Measurements from ENCODE around the gene DCLK3. TPM values are rescaled to one million over a fixed set of nuclear protein-coding genes. Genes with fewer than 3 reads are reported as not detected.
A peak's percentile ranks its signal among the peaks of the same experiment; 100 is the strongest.

DCLK3 gene
- total and polyA plus RNA-seq, 10 of the 15 experiments (the other 5 are each of a cell fraction or from before 2014, with no cell fraction given) = not detected

GRCh38 chr3:36679384-36680200, 84.8 kb downstream of the DCLK3 start:
- no TSS peak for BruUV-seq (replicated peaks)
- ChIA-PET POLR2A (no interaction called here), SMC1A (ENCODE audit: uncharacterized antibody, unreplicated experiment) (no interaction called here), CTCF (no interaction called here), RAD21 (ENCODE audit: unreplicated experiment) (no interaction called here)
- Histone ChIP-seq H3K4me3 (no peak overlapping the region), H3K4me1 (ENCODE audit: control insufficient read depth, insufficient read depth, low read length) (0 out of 2 replicates have a peak, but pooled peaks cover 2% of the 10 kb centered on the region), H2AFZ (ENCODE audit: control insufficient read depth, low read depth, low read length) (no peak overlapping the region), H3K9me3 (replicated peaks; ENCODE audit: control insufficient read depth, insufficient read depth, low read length) (peaks cover 10% of the 10 kb centered on the region; the same call in 2 of the 3 replicates), H4K20me1 (ENCODE audit: control insufficient read depth, insufficient read depth) (no peaks in the 10 kb centered on the region), H3K79me2 (ENCODE audit: control insufficient read depth, insufficient read depth, low read length) (no peaks in the 10 kb centered on the region), H3K27ac (ENCODE audit: control insufficient read depth, insufficient read depth) (no peak overlapping the region), H3K4me2 (ENCODE audit: control insufficient read depth, insufficient read depth) (no peak overlapping the region), H3K36me3 (ENCODE audit: control insufficient read depth in 2 of 2, insufficient read depth in 2 of 2, low read length in 1 of 2) (no peaks in the 10 kb centered on the region), H3K27me3 (replicated peaks in 1 of 2; ENCODE audit: control insufficient read depth in 2 of 2, insufficient read depth in 2 of 2, low read length in 1 of 2) (no peaks in the 10 kb centered on the region), H3K9ac (ENCODE audit: control insufficient read depth, insufficient read depth, low read length) (no peak overlapping the region)
- ATAC-seq (peak; percentile 67), FAIRE-seq (no peak), DNase-seq (ENCODE audit: low read depth, low spot score) (no peak)
- TF ChIP-seq JUNB (IDR thresholded peaks at IDR 0.05) = peak; percentile 35
- no peak for TF ChIP-seq SMAD1 (IDR thresholded peaks at IDR 0.05; ENCODE audit: low read depth, partially characterized antibody)
- no peak for TF ChIP-seq GATAD2B (conservative IDR thresholded peaks at IDR 0.05; ENCODE audit: low read depth)
- in situ Hi-C loops (cut with MboI) (no loop called here), intact Hi-C loops (cut with micrococcal nuclease; ENCODE audit: unreplicated experiment) (no loop called here)
- 0% methylated on average over 1 of the region's 1 CpG for WGBS (ENCODE audit: insufficient coverage, insufficient replicate concordance, low lambda C conversion rate, missing lambda C conversion rate)

GRCh38 chr3:36678216-36679013, 85.9 kb downstream of the DCLK3 start:
- ATAC-seq = no peak
- Histone ChIP-seq H3K4me2 (ENCODE audit: control insufficient read depth, insufficient read depth) (no peak overlapping the region), H3K79me2 (ENCODE audit: control insufficient read depth, insufficient read depth, low read length) (no peaks in the 10 kb centered on the region), H3K9me3 (replicated peaks; ENCODE audit: control insufficient read depth, insufficient read depth, low read length) (peaks cover 10% of the 10 kb centered on the region; the same call in 2 of the 3 replicates), H3K27me3 (replicated peaks in 1 of 2; ENCODE audit: control insufficient read depth in 2 of 2, insufficient read depth in 2 of 2, low read length in 1 of 2) (no peaks in the 10 kb centered on the region), H4K20me1 (ENCODE audit: control insufficient read depth, insufficient read depth) (no peaks in the 10 kb centered on the region), H3K4me1 (ENCODE audit: control insufficient read depth, insufficient read depth, low read length) (0 out of 2 replicates have a peak, but pooled peaks cover 2% of the 10 kb centered on the region), H2AFZ (ENCODE audit: control insufficient read depth, low read depth, low read length) (no peak overlapping the region), H3K4me3 (no peak overlapping the region), H3K36me3 (ENCODE audit: control insufficient read depth in 2 of 2, insufficient read depth in 2 of 2, low read length in 1 of 2) (no peaks in the 10 kb centered on the region), H3K9ac (ENCODE audit: control insufficient read depth, insufficient read depth, low read length) (no peak overlapping the region), H3K27ac (ENCODE audit: control insufficient read depth, insufficient read depth) (no peak overlapping the region)
- BruUV-seq (replicated peaks) = no TSS peak
- ChIA-PET CTCF (no interaction called here), SMC1A (ENCODE audit: uncharacterized antibody, unreplicated experiment) (no interaction called here), RAD21 (ENCODE audit: unreplicated experiment) (no interaction called here), POLR2A (no interaction called here)
- 45% methylated on average over 2 of the region's 2 CpGs for WGBS (ENCODE audit: insufficient coverage, insufficient replicate concordance, low lambda C conversion rate, missing lambda C conversion rate)
- in situ Hi-C loops (cut with MboI) (no loop called here), intact Hi-C loops (cut with micrococcal nuclease; ENCODE audit: unreplicated experiment) (no loop called here)
- DNase-seq (ENCODE audit: low read depth, low spot score) = no peak
- FAIRE-seq = no peak
- no peak for TF ChIP-seq HCFC1 (IDR thresholded peaks at IDR 0.05; ENCODE audit: low read length)
- no peak for TF ChIP-seq IRF3 (IDR thresholded peaks at IDR 0.05)
- no peak for TF ChIP-seq BHLHE40 (IDR thresholded peaks at IDR 0.05; ENCODE audit: borderline replicate concordance in 1 of 2, low read depth in 2 of 2, low read length in 1 of 2)
- no peak for TF ChIP-seq RAD21 (IDR thresholded peaks at IDR 0.05; ENCODE audit: insufficient read depth, low read depth, low read length)
- no peak for TF ChIP-seq MYB (IDR thresholded peaks at IDR 0.05; ENCODE audit: borderline replicate concordance, low read depth, low read length)
- TF ChIP-seq MTA3 (IDR thresholded peaks at IDR 0.05; ENCODE audit: borderline replicate concordance, low read length) = no peak
- no peak for TF ChIP-seq NFYB (IDR thresholded peaks at IDR 0.05; ENCODE audit: insufficient read depth, low read depth, low read length)
- no peak for TF ChIP-seq RELA (IDR thresholded peaks at IDR 0.05; ENCODE audit: borderline replicate concordance, partially characterized antibody)
- TF ChIP-seq MTA2 (IDR thresholded peaks at IDR 0.05; ENCODE audit: low read depth) = no peak
- no peak for TF ChIP-seq CHD1 (IDR thresholded peaks at IDR 0.05; ENCODE audit: low read depth, low read length)
- TF ChIP-seq SP1 (IDR thresholded peaks at IDR 0.05; ENCODE audit: low read depth, low read length) = no peak
- no peak for TF ChIP-seq IKZF2 (IDR thresholded peaks at IDR 0.05)
- TF ChIP-seq SREBF1 (IDR thresholded peaks at IDR 0.05; ENCODE audit: low read length) = no peak
- no peak for TF ChIP-seq SIN3A (IDR thresholded peaks at IDR 0.05; ENCODE audit: low read depth, low read length)
